CD4-positive, alpha-beta T cell treated with Interleukin-2 at 100 ng/mL for 4 hours (primary cell): ENCODE results near the gene MID1.

Experiments
- DNase-seq: peaks from one replicate; pipeline ENCODE4 v3.0.0-alpha.2; 2020; ENCODE audit warnings: low spot score

MID1 gene

GRCh38 chrX:10529344-10529743 lies 91.0 kb downstream of the MID1 start:
- DNase-seq, result no peak

- DNase-seq, result no peak
These were observed 93.9 kb downstream of the MID1 start for GRCh38 chrX:10526451-10526850.

- DNase-seq, result no peak
These were observed 94.8 kb downstream of the MID1 start for GRCh38 chrX:10525381-10526120.

GRCh38 chrX:10524578-10524977 lies 95.8 kb downstream of the MID1 start:
- DNase-seq, result no peak

GRCh38 chrX:10519761-10520160 lies 100.6 kb downstream of the MID1 start:
- no peak for DNase-seq

GRCh38 chrX:10519278-10519677 lies 101.1 kb downstream of the MID1 start:
- DNase-seq, result no peak

GRCh38 chrX:10518073-10518472 lies 102.3 kb downstream of the MID1 start:
- DNase-seq, result no peak

GRCh38 chrX:10516781-10517322 lies 103.5 kb downstream of the MID1 start:
- no peak for DNase-seq

GRCh38 chrX:10514891-10515290 lies 105.5 kb downstream of the MID1 start:
- DNase-seq, result no peak

GRCh38 chrX:10513974-10514373 lies 106.4 kb downstream of the MID1 start:
- DNase-seq, result no peak

- no peak for DNase-seq
These were observed 107.6 kb downstream of the MID1 start for GRCh38 chrX:10512741-10513140.

- no peak for DNase-seq
These were observed 108.1 kb downstream of the MID1 start for GRCh38 chrX:10512258-10512657.

GRCh38 chrX:10509397-10509796 lies 111.0 kb downstream of the MID1 start:
- DNase-seq, result no peak

GRCh38 chrX:10508891-10509290 lies 111.5 kb downstream of the MID1 start:
- DNase-seq, result no peak

GRCh38 chrX:10507876-10508275 lies 112.5 kb downstream of the MID1 start:
- DNase-seq, result no peak

- no peak for DNase-seq
These were observed 113.2 kb downstream of the MID1 start for GRCh38 chrX:10507181-10507580.

- no peak for DNase-seq
These were observed 113.6 kb downstream of the MID1 start for GRCh38 chrX:10506781-10507180.

GRCh38 chrX:10505726-10506125 lies 114.7 kb downstream of the MID1 start:
- no peak for DNase-seq

GRCh38 chrX:10502961-10503360 lies 117.4 kb downstream of the MID1 start:
- no peak for DNase-seq

- DNase-seq, result no peak
These were observed 118.8 kb downstream of the MID1 start for GRCh38 chrX:10501611-10502010.

GRCh38 chrX:10496345-10496965 lies 123.9 kb downstream of the MID1 start:
- no peak for DNase-seq

- no peak for DNase-seq
These were observed 124.7 kb downstream of the MID1 start for GRCh38 chrX:10495677-10496076.

GRCh38 chrX:10492250-10492649 lies 128.1 kb downstream of the MID1 start:
- DNase-seq, result no peak

GRCh38 chrX:10486373-10486772 lies 134.0 kb downstream of the MID1 start:
- no peak for DNase-seq
